ENCODE measurements around the gene EIF4H. TPM values are rescaled to one million over a fixed set of nuclear protein-coding genes. Genes with fewer than 3 reads are reported as not detected.
A peak's percentile ranks its signal among the peaks of the same experiment; 100 is the strongest.

EIF4H gene
- total RNA-seq, 2 experiments from 2014 or later = 441 to 496 TPM

DNA sequence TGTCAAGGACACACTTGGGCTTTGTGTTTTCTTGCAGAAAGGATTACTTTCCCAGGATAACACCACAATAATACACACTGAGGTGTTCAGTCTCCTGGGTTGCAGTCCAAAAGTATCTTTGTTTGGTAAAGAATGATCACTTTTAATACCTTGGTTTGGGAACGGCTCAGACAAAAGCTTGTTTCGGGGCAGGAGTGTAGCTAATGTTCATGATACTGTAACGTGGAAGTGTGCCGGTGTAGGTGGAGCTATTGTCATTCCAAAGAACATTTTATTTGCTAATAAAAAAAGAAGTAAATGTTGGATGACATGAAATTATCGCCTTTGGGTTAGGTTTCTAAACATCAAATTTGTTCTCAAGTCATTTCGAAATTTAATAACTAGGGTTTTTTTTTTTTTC is 1.2 kb downstream of the EIF4H start:
- Mint-ChIP-seq H3K4me1 (peaks cover 54% of the 10 kb centered on the region), H3K27me3 (no peaks in the 10 kb centered on the region), H3K9me3 (ENCODE audit: low read depth) (no peaks in the 10 kb centered on the region), H3K27ac (peak overlapping the region; percentile 94), H3K4me3 (peak overlapping the region; percentile 94), H3K36me3 (ENCODE audit: low read depth) (peaks cover 38% of the 10 kb centered on the region)
- DNase-seq (no peak), ATAC-seq (no peak)
- ChIA-PET POLR2A (interaction anchor here (0.7 to 1.4 kb wide), 4 partner anchors 69 to 225 kb away, joined by 3 to 8 read pairs (median 4); partner anchors contain the start of gene LIMK1), CTCF (interaction anchor here (1.0 to 1.8 kb wide), 3 partner anchors 32 to 106 kb away, joined by 4 to 9 read pairs (median 5); no protein-coding TSS in a partner anchor)
- intact Hi-C loops (cut with DNase I, micrococcal nuclease) = loop anchor here (2.0 to 10.0 kb wide), 5 partner anchors 83 to 598 kb away; partner anchors contain the start of genes ABHD11 (in 1 of the 2) and TBL2 (in 1 of the 2)

DNA sequence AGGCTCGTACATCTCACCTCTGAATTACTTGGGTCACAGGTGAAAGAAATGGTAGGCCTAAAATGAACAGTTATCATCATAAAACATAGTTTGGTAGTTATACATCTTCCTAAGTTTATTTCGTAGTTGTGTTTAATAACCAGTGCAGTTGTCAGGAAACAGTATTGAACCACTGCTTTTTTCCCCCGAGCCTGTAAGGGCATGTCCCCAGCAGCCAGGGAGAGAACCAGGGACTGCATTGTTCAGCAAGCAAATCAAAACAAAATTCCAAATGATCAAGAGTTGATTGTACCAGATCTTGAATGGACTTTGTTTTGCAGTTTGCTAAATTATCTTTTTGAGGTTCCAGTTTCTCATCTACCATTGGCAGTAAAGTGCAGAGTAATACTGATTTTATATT is 2.4 kb downstream of the EIF4H start:
- H3K4me1 Mint-ChIP-seq = peaks cover 65% of the 10 kb centered on the region
- H3K4me3 Mint-ChIP-seq = peak overlapping the region; percentile 94
- DNase-seq = no peak
- peaks cover 48% of the 10 kb centered on the region for H3K36me3 Mint-ChIP-seq (ENCODE audit: low read depth)
- H3K27ac Mint-ChIP-seq = peak overlapping the region; percentile 94
- CTCF ChIA-PET = interaction anchor here (1.0 to 3.1 kb wide), 2 partner anchors 18 to 30 kb away, joined by 4 to 9 read pairs; no protein-coding TSS in a partner anchor
- H3K27me3 Mint-ChIP-seq = no peaks in the 10 kb centered on the region
- H3K9me3 Mint-ChIP-seq (ENCODE audit: low read depth) = no peaks in the 10 kb centered on the region
- POLR2A ChIA-PET = no interaction called here
- intact Hi-C loops (cut with DNase I, micrococcal nuclease) = loop anchor here (5.0 to 10.0 kb wide), 4 partner anchors 84 to 599 kb away; partner anchors contain the start of genes ABHD11 (in 1 of the 2) and TBL2 (in 1 of the 2)
- ATAC-seq = no peak

DNA sequence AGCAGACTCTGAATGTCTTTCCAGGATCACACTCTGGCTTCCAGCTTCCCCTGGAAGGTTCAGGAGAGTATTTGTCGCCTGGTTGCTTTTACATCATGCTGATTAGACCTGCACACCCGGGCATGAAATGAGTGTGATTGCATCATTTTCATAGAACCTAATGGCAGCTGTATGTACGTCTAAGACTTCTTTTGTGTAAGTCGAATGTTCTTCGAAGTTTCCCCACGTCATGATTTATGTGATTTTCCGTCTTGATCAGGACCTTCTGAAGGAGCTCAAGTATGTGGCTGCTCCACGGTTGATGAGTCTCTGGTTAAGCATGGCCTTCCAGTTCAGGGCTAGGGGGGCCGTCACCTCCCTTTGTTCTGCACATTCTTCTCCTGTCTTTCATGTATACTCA is 4.5 kb downstream of the EIF4H start:
- Mint-ChIP-seq H3K27ac (peak overlapping the region; percentile 95), H3K9me3 (ENCODE audit: low read depth) (no peaks in the 10 kb centered on the region), H3K4me3 (peak overlapping the region; percentile 61), H3K27me3 (no peaks in the 10 kb centered on the region), H3K36me3 (ENCODE audit: low read depth) (peaks cover 62% of the 10 kb centered on the region), H3K4me1 (peaks cover 76% of the 10 kb centered on the region)
- peak; percentile 49 for DNase-seq
- peak; percentile 45 for ATAC-seq
- POLR2A ChIA-PET = interaction anchor here (0.6 to 1.4 kb wide), 9 partner anchors 11 to 577 kb away, joined by 3 to 10 read pairs (median 4); partner anchors contain the start of gene LIMK1
- CTCF ChIA-PET = interaction anchor here (0.6 to 3.1 kb wide), 6 partner anchors 13 to 35 kb away, joined by 3 to 9 read pairs (median 3); no protein-coding TSS in a partner anchor
- intact Hi-C loops (cut with DNase I, micrococcal nuclease) = loop anchor here (1.0 to 10.0 kb wide), 5 partner anchors 76 to 601 kb away; partner anchors contain the start of genes ABHD11 (in 1 of the 2), RFC2 (in 1 of the 2) and TBL2 (in 1 of the 2)

DNA sequence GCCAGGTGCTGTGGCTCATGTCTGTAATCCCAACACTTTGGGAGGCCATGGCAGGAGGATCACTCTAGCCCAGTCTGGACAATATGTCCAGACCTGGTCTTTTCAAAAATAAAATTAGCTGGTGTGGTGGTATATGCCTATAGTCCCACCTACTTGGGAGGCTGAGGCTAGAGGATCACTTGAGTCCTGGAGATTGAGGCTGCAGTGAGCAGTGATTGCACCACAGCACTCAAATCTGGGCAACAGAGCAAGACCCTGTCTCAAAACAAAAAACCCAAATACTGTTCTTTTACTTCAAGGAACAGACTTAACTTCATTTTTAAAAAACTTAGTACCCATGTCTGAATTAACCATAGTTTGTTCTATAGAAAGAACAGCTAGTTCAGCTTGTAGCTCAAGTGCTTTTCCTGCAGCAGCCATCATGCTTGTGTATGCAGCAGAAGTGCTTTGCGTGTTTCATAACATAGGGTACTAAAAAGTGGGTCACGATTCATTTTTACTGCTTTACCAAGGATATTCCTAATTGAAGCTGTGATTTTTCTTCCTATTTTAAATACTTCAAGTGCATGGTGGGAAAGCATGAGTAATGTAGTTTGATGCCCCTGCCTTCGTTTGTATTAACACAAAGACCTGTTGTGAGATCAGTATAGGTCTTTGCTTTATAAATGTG is 5.9 kb downstream of the EIF4H start:
- Mint-ChIP-seq H3K36me3 (ENCODE audit: low read depth) (peaks cover 72% of the 10 kb centered on the region), H3K9me3 (ENCODE audit: low read depth) (no peaks in the 10 kb centered on the region), H3K4me3 (no peak overlapping the region), H3K4me1 (peaks cover 90% of the 10 kb centered on the region), H3K27ac (peak overlapping the region; percentile 95), H3K27me3 (no peaks in the 10 kb centered on the region)
- no peak for DNase-seq
- CTCF ChIA-PET = interaction anchor here (1.0 to 1.7 kb wide), 2 partner anchors 26 to 86 kb away, joined by 3 to 10 read pairs; no protein-coding TSS in a partner anchor
- POLR2A ChIA-PET = interaction anchor here (0.6 to 1.2 kb wide), 3 partner anchors 11 to 64 kb away, joined by 3 to 12 read pairs (median 4); no protein-coding TSS in a partner anchor
- ATAC-seq = no peak
- intact Hi-C loops (cut with DNase I, micrococcal nuclease) = loop anchor here (5.0 to 10.0 kb wide), 4 partner anchors 88 to 603 kb away; partner anchors contain the start of genes ABHD11 (in 1 of the 2) and TBL2 (in 1 of the 2)

DNA sequence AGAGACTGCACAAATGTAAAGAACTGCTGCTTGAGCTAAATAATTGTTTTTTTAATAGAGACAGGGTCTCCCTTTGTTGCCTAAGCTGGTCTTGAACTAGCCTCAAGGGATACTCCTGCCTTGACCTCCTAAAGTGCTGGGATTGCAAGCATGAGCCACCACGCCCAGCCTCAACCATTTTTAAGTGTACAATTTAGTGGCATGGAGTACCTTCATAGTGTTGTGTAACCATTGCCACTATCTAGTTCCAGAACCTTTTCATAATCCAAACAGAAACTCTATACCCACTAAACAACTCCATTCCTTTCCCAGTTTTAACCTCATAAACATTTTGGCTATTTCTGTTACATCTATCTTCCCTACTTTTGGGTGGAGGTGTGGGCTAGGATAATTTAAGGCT is 6.7 kb downstream of the EIF4H start:
- no peaks in the 10 kb centered on the region for H3K9me3 Mint-ChIP-seq (ENCODE audit: low read depth)
- peaks cover 72% of the 10 kb centered on the region for H3K36me3 Mint-ChIP-seq (ENCODE audit: low read depth)
- H3K27ac Mint-ChIP-seq = no peak overlapping the region
- CTCF ChIA-PET = interaction anchor here (0.5 to 1.7 kb wide), 3 partner anchors 26 to 386 kb away, joined by 3 to 10 read pairs (median 3); no protein-coding TSS in a partner anchor
- H3K4me3 Mint-ChIP-seq = no peak overlapping the region
- POLR2A ChIA-PET = interaction anchor here (1.1 to 1.2 kb wide), 2 partner anchors 10 to 12 kb away, joined by 4 to 12 read pairs; no protein-coding TSS in a partner anchor
- ATAC-seq = no peak
- no peak for DNase-seq
- no peaks in the 10 kb centered on the region for H3K27me3 Mint-ChIP-seq
- intact Hi-C loops (cut with DNase I, micrococcal nuclease) = no loop called here
- H3K4me1 Mint-ChIP-seq = peaks cover 94% of the 10 kb centered on the region

DNA sequence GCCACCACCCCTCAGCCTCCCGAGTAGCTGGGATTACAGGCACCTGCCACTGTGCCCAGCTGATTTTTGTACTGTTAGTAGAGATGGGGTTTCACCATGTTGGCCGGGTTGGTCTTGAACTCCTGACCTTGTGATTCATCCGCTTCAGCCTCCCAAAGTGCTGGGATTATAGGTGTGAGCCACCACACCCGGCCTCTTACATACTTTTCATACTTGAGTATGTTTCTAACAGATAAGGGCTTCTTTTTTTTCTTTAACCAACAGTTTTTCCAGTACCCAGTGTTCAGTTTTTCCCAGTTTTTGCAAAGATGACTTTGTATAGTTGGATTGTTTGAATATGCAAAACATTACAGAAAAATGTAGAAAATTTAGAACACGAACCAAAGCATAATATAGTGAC is 7.7 kb downstream of the EIF4H start:
- Mint-ChIP-seq H3K9me3 (ENCODE audit: low read depth) (no peaks in the 10 kb centered on the region), H3K36me3 (ENCODE audit: low read depth) (peaks cover 70% of the 10 kb centered on the region), H3K4me3 (no peak overlapping the region), H3K4me1 (peaks cover 91% of the 10 kb centered on the region), H3K27ac (no peak overlapping the region), H3K27me3 (no peaks in the 10 kb centered on the region)
- intact Hi-C loops (cut with DNase I, micrococcal nuclease) = no loop called here
- ATAC-seq (no peak), DNase-seq (no peak)
- POLR2A ChIA-PET = no interaction called here
- CTCF ChIA-PET = interaction anchor here (0.9 to 1.2 kb wide), 3 partner anchors 9 to 219 kb away, joined by 3 to 6 read pairs (median 4); no protein-coding TSS in a partner anchor

DNA sequence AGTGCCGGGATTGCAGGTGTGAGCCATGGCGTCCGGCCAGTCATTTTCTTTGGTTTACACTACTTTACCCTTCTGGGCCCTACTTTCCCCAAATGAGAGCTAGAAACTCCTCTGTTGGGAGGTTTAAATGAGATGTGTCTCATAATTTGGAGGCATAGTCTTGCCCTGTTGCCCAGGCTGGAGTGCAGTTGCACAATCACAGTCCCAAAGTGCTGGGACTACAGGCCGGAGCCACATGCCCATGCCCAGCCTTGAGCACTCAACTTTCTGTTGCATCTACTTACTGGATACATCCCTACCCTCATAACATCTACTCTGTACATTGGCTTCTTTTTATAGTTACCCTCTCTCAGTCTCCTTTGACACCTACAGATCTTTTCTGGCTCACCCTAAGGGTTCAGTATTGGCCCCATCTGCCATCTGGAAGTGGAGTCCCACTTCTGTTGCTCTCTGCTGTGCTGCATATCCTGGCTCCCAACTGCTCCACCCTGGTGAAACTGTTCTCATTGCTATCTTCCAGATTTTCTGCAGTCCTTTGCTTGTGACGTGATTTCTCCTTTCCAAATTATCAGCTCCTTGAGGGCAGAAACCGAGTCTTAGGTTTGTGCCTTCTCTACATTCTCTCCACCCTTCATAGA is 8.4 kb downstream of the EIF4H start:
- CTCF ChIA-PET = interaction anchor here (0.8 to 1.6 kb wide), 5 partner anchors 9 to 55 kb away, joined by 3 to 9 read pairs (median 6); partner anchors contain the start of gene EIF4H
- intact Hi-C loops (cut with DNase I, micrococcal nuclease) = no loop called here
- ATAC-seq (no peak), DNase-seq (no peak)
- Mint-ChIP-seq H3K4me3 (no peak overlapping the region), H3K36me3 (ENCODE audit: low read depth) (peaks cover 70% of the 10 kb centered on the region), H3K27me3 (no peaks in the 10 kb centered on the region), H3K4me1 (peaks cover 90% of the 10 kb centered on the region), H3K27ac (peak overlapping the region; percentile 67), H3K9me3 (ENCODE audit: low read depth) (no peaks in the 10 kb centered on the region)
- POLR2A ChIA-PET = interaction anchor here (1.6 kb wide), 1 partner anchor 8 kb away, joined by 5 read pairs; the partner anchor contains the start of gene EIF4H

DNA sequence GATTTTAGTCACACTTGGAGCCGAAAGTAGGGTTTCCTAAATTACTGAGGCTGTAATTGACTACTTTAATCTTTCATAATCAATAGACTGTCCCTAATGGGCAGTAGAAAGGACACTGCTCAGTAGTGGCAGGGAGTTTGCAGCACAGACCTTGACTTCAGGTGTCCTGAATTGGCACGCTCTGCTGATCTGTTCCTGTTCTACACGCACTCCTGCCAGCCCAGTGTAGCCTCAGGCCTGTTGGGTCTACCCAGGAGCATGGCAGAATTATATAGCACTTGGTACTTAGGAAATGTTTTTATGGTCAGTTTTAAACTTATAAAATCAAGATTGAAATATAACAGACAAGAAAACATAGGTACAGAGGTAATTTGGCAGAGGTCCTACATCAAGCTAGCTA is 9.0 kb downstream of the EIF4H start:
- no peaks in the 10 kb centered on the region for H3K27me3 Mint-ChIP-seq
- POLR2A ChIA-PET = interaction anchor here (1.3 to 1.8 kb wide), 3 partner anchors 9 to 16 kb away, joined by 3 to 5 read pairs (median 4); partner anchors contain the start of gene EIF4H
- peak overlapping the region; percentile 67 for H3K27ac Mint-ChIP-seq
- DNase-seq (no peak), ATAC-seq (no peak)
- peaks cover 85% of the 10 kb centered on the region for H3K4me1 Mint-ChIP-seq
- intact Hi-C loops (cut with DNase I, micrococcal nuclease) = no loop called here
- H3K36me3 Mint-ChIP-seq (ENCODE audit: low read depth) = peaks cover 71% of the 10 kb centered on the region
- CTCF ChIA-PET = interaction anchor here (0.6 to 1.8 kb wide), 9 partner anchors 10 to 229 kb away, joined by 3 to 13 read pairs (median 7); no protein-coding TSS in a partner anchor
- H3K4me3 Mint-ChIP-seq = no peak overlapping the region
- H3K9me3 Mint-ChIP-seq (ENCODE audit: low read depth) = no peaks in the 10 kb centered on the region

DNA sequence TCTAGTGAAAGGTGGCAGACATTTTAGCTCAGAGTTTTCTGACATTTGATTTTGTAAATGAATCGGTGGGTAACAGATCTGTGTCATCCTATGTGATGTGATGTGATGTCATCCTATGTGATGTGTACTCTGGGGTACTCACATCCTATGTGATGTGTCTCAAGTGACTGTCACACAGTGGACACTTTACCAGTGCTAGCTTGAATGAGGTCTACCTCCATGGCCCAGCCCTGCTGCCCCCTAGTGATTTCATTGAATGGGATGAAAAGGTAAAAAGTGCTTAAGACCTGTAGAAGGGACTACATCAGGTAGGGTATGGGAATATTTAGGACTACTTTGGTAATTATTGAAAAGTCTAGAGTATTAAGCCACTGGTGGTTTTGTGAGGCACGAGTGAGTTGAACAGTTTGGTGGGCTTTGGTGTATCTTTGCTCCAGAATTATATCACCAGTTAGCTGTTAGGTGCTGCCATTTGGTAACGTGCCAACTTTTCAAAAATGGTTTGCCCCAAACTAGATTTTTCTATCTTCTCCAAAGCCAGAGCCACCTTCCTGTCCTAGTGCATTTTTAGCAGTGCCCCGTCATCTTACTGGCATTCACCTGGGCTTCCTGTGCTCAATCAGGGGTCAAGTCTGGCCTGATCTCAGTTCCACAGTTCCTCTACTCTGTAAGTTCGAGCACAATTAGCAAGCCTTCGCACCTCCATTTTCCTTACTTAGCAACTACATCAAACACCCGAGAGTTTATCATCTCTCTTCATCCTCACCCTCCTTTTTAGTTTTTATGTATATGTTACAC is 9.7 kb downstream of the EIF4H start:
- Mint-ChIP-seq H3K36me3 (ENCODE audit: low read depth) (peaks cover 74% of the 10 kb centered on the region), H3K9me3 (ENCODE audit: low read depth) (no peaks in the 10 kb centered on the region), H3K4me1 (peaks cover 78% of the 10 kb centered on the region), H3K27me3 (no peaks in the 10 kb centered on the region), H3K27ac (peak overlapping the region; percentile 67), H3K4me3 (no peak overlapping the region)
- ChIA-PET POLR2A (interaction anchor here (1.3 to 1.8 kb wide), 3 partner anchors 9 to 15 kb away, joined by 3 to 5 read pairs (median 4); partner anchors contain the start of gene EIF4H), CTCF (interaction anchor here (0.6 to 1.8 kb wide), 11 partner anchors 10 to 289 kb away, joined by 3 to 13 read pairs (median 5); no protein-coding TSS in a partner anchor)
- peak; percentile 41 for DNase-seq
- intact Hi-C loops (cut with DNase I, micrococcal nuclease) = no loop called here
- peak; percentile 89 for ATAC-seq

DNA sequence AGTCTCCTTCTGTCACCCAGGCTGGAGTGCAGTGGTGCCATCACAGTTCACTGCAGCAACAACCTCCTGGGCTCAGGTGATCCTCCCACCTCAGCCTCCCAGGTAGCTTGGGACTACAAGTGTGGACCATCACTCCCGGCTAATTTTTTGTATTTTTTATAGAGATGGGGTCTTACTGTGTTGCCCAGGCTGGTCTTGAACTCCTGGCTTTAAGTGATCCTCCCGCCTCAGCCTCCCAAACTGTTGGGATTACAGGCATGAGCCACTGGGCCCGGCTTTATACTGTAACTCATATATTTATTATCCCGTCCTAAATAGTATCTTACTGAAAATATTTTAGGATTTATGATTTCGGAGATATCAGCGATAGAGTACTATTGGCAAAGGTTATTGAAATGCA is 10.9 kb downstream of the EIF4H start:
- ChIA-PET POLR2A (interaction anchor here (0.6 kb wide), 1 partner anchor 154 kb away, joined by 3 read pairs; no protein-coding TSS in a partner anchor), CTCF (interaction anchor here (0.7 kb wide), 1 partner anchor 16 kb away, joined by 3 read pairs; no protein-coding TSS in a partner anchor)
- peaks cover 66% of the 10 kb centered on the region for H3K4me1 Mint-ChIP-seq
- intact Hi-C loops (cut with DNase I, micrococcal nuclease) = no loop called here
- no peak overlapping the region for H3K4me3 Mint-ChIP-seq
- H3K36me3 Mint-ChIP-seq (ENCODE audit: low read depth) = peaks cover 74% of the 10 kb centered on the region
- DNase-seq = no peak
- peak overlapping the region; percentile 47 for H3K27ac Mint-ChIP-seq
- ATAC-seq = no peak
- H3K27me3 Mint-ChIP-seq = no peaks in the 10 kb centered on the region
- H3K9me3 Mint-ChIP-seq (ENCODE audit: low read depth) = no peaks in the 10 kb centered on the region
